ENCODE measurements around the gene CCDC160. TPM values are rescaled to one million over a fixed set of nuclear protein-coding genes. Genes with fewer than 3 reads are reported as not detected.
"Not testable (repeated sequence)": the region's sequence is repeated elsewhere in the genome, so short reads cannot be mapped to it uniquely, and the experiment has no call there.

CCDC160 gene
- 11.6 TPM for polyA plus RNA-seq (ENCODE audit: insufficient read length)
- long read RNA-seq, donor 1, partial matches to known transcripts, result 0 of 3 reads
- long read RNA-seq, donor 1, other reads (novel, unspliced or antisense), result 0 of 3 reads
- long read RNA-seq, donor 2, transcript CCDC160-201 (2 exons, 1,299 nt), result major isoform, 5 of 5 reads
- long read RNA-seq, donor 2, partial matches to known transcripts, result 0 of 5 reads
- long read RNA-seq, donor 2, other reads (novel, unspliced or antisense), result 0 of 5 reads
- long read RNA-seq, donor 3, transcript CCDC160-201 (2 exons, 1,299 nt), result major isoform, 5 of 5 reads
- long read RNA-seq, donor 3, partial matches to known transcripts, result 0 of 5 reads
- long read RNA-seq, donor 3, other reads (novel, unspliced or antisense), result 0 of 5 reads
- long read RNA-seq, donor 4, result 0 reads
- long read RNA-seq, donor 5, transcript CCDC160-201 (2 exons, 1,299 nt), result major isoform, 5 of 5 reads
- long read RNA-seq, donor 5, partial matches to known transcripts, result 0 of 5 reads
- long read RNA-seq, donor 5, other reads (novel, unspliced or antisense), result 0 of 5 reads
- long read RNA-seq, donor 6, transcript CCDC160-201 (2 exons, 1,299 nt), result major isoform, 7 of 7 reads
- long read RNA-seq, donor 6, partial matches to known transcripts, result 0 of 7 reads
- long read RNA-seq, donor 6, other reads (novel, unspliced or antisense), result 0 of 7 reads
- long read RNA-seq, donor 7, transcript CCDC160-201 (2 exons, 1,299 nt), result major isoform, 8 of 8 reads
- long read RNA-seq, donor 7, partial matches to known transcripts, result 0 of 8 reads
- long read RNA-seq, donor 7, other reads (novel, unspliced or antisense), result 0 of 8 reads
- long read RNA-seq, donor 8, partial matches to known transcripts, result 0 of 2 reads
- long read RNA-seq, donor 8, other reads (novel, unspliced or antisense), result 0 of 2 reads

GRCh38 chrX:134236626-134237614 lies at the start of gene CCDC160:
TSS of gene CCDC160 (plus strand) at chrX:134237182. CDS start at chrX:134244801, 7,619 bp downstream.
- peak; percentile 29 for DNase-seq

GRCh38 chrX:134191281-134191680 lies 45.7 kb upstream of the CCDC160 start:
- DNase-seq, result no peak

- DNase-seq, result no peak
Measured at GRCh38 chrX:134194915-134195314, 42.1 kb upstream of the CCDC160 start.

GRCh38 chrX:134202561-134202960 lies 34.4 kb upstream of the CCDC160 start:
- DNase-seq, result no peak

- DNase-seq, result no peak
Measured at GRCh38 chrX:134206221-134206620, 30.8 kb upstream of the CCDC160 start.

GRCh38 chrX:134210465-134210864 lies 26.5 kb upstream of the CCDC160 start:
- DNase-seq, result no peak

- no peak for DNase-seq
Measured at GRCh38 chrX:134235236-134235635, 1.7 kb upstream of the CCDC160 start.

- not testable (repeated sequence) for DNase-seq
Measured at GRCh38 chrX:134238144-134238543, 1.2 kb downstream of the CCDC160 start.

GRCh38 chrX:134239016-134239415 lies 2.0 kb downstream of the CCDC160 start:
- DNase-seq, result no peak

GRCh38 chrX:134240209-134240608 lies 3.2 kb downstream of the CCDC160 start:
- DNase-seq, result no peak

- no peak for DNase-seq
Measured at GRCh38 chrX:134241960-134242619, 5.1 kb downstream of the CCDC160 start.

- no peak for DNase-seq
Measured at GRCh38 chrX:134244043-134244442, 7.1 kb downstream of the CCDC160 start.

GRCh38 chrX:134246282-134246681 lies 9.3 kb downstream of the CCDC160 start:
- no peak for DNase-seq

GRCh38 chrX:134247492-134247891 lies 10.5 kb downstream of the CCDC160 start:
- no peak for DNase-seq

- DNase-seq, result no peak
Measured at GRCh38 chrX:134249241-134249640, 12.3 kb downstream of the CCDC160 start.

GRCh38 chrX:134251241-134251640 lies 14.3 kb downstream of the CCDC160 start:
- DNase-seq, result no peak

GRCh38 chrX:134254511-134254910 lies 17.5 kb downstream of the CCDC160 start:
- no peak for DNase-seq

GRCh38 chrX:134255555-134255954 lies 18.6 kb downstream of the CCDC160 start:
- DNase-seq, result no peak

GRCh38 chrX:134256684-134257083 lies 19.7 kb downstream of the CCDC160 start:
- DNase-seq, result no peak

GRCh38 chrX:134258202-134258601 lies 21.2 kb downstream of the CCDC160 start:
- DNase-seq, result no peak

- DNase-seq, result not testable (repeated sequence)
Measured at GRCh38 chrX:134285934-134286333, 49.0 kb downstream of the CCDC160 start.
